GM18508 (cell line): ENCODE data around the gene TMEM200B.
"Not testable (repeated sequence)": the region's sequence is repeated elsewhere in the genome, so short reads cannot be mapped to it uniquely, and the experiment has no call there.

Source experiments
- ATAC-seq: cut with Tn5 transposase; IDR thresholded peaks from one replicate; pipeline ENCODE4 v1.9.1; 2021; ENCODE audit warnings: moderate number of reproducible peaks; ENCODE audit not compliant: insufficient read depth, unreplicated experiment

TMEM200B gene

DNA sequence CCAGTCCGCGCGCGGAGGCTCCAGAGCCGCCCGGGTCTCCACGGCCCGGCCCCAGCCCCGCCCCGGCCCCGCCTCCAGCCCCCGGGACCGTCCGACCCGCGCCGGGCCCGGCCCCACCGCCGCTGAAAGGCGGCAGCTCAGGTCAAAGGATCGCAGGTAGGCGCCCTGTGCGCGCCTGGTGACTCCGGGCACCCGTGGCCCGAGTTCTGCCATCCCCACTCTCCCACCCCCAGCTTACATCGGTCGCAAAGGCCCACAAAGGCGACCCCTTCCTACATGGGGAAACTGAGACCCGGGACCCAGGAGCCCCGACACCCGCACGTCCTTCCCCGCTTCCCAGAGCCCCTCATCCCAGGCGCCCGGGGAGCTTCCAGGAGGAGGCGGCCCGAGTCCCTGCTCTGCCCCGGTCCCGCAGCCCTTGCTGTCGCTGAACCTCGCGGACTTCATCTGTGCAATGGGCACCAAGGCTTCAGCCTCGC is at the start of gene TMEM200B:
Gene TMEM200B, minus strand, starts transcription at position 17 of the 479 bp plus-strand sequence. CDS start 2,075 bp downstream, outside the sequence.
- ATAC-seq: no peak

DNA sequence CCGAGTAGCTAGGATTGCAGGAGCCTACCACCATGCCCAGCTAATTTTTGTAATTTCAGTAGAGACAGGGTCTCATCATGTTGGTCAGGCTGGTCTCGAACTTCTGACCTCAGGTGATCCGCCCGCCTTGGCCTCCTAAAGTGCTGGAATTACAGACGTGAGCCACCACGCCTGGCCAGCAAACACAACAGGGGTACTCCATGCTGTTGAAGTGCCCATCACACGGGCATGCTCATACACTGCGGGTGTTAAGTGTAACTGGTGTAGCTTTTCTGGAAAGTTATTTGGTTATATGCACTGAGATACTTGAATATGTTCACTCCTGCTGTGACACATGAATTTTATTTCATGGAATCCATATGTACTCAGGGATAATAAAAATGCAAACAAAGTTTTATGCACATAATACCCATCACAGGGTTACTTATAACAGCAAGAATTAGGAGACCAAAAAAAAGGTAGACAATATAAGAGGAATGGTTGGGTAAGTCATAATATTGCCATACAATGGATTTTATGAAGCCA is 48.8 kb upstream of the TMEM200B start:
- ATAC-seq: no peak

DNA sequence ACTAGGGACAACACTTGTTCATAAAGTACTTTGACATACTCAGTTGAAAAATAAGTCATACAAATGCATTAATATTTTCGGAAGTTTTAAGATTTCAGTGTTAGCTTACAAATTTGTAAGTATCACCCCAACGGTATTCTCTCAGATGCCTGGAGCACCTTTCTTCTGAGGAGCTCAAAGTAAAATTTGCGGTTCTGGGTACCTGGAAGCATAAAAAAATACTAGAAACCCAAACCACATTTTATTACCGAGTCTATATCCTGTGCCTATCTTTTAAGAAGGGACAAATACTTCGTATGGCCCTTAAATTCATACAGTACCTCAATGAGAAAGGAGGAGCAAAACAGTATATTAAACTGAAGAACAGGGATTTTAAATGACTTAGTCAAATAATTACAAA is 47.8 kb upstream of the TMEM200B start:
- ATAC-seq: no peak

DNA sequence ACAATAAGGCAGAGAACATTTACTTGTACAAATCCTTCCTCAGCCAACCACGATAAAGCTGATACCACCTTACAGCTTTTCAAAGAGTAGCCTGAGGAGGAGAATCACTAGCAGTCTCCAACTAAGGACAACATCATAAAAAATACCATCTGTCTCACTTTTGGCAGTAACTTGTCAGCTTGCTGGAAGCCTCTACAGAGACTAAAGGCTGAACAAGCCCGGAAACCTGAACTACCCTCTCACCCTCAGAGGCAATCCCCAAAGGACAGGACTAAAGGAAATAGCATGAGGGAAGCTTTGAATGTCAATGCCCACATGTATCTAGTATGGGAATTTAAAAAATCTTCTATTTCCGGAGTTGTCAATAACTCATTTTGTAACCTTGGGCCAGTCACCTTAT is 47.4 kb upstream of the TMEM200B start:
- ATAC-seq: no peak

DNA sequence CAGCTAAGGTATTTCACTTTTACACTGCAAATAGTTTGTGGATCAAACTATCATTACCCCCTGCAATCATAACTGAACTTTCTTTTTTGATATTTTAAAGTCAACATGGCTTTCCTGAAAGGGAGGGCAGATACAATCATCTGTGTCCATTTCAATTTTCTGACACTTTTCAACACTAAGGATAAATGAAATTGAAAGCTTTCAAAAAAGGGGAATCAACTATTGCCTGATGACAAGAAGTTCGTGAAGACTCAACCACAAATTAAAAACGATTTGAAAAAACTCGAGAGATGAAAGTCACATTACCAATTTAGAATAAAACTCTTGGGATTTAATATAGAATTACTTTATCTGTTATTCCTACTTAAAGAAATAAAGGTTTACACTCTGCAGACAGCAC is 46.3 kb upstream of the TMEM200B start:
- no peak for ATAC-seq

- no peak for ATAC-seq
These were observed 44.2 kb upstream of the TMEM200B start for GRCh38 chr1:29167904-29168303.

- ATAC-seq: no peak
These were observed 42.7 kb upstream of the TMEM200B start for GRCh38 chr1:29166291-29166878.

DNA sequence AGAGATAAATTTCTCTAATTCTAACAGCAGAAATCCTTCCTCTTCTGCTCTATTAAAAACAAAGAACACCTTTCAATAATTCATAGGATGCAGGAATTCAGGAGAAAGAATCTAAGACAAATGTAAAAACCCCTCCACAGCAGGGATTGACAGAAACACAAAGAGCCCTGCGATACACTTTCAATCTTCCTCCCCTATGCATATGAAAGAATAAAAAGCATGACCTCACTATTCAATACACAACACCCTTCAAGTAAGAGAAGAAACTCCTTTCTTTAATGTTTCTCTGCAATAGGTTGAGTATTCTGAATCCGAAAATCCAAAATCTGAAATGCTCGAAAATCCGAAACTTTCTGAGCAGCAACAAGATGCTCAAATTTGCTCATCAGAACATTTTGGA is 40.9 kb upstream of the TMEM200B start:
- ATAC-seq: no peak

DNA sequence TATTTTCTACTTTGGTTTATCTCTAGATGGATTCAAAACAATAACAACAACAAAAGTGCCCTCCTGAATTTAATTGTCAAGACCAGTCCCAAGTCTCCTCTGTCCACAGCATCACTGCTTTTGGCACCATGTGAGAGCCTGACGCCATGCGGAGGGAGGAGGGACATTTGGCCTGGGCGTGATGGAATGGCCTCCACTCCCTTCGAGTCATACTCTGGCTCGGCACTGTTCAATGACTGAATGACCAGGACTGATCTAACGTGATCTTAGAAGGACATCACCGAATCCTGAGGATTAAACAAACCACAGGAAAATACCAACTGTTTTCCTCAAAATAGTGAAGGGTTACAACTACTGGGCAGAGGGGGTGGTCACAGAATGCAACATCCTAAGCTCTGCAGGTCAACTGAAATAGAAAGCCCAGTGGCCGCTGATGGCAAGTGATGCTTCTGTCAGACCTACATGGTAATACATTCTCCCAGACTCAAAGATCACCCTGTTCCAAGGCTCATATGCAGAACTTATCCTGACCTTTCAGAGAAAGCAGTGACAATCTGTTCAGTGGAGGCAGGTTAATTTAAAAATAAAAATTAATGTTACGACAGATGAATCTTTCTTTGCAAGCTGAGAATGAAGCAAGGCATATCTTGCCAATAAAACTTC is 38.9 kb upstream of the TMEM200B start:
- ATAC-seq: no peak

DNA sequence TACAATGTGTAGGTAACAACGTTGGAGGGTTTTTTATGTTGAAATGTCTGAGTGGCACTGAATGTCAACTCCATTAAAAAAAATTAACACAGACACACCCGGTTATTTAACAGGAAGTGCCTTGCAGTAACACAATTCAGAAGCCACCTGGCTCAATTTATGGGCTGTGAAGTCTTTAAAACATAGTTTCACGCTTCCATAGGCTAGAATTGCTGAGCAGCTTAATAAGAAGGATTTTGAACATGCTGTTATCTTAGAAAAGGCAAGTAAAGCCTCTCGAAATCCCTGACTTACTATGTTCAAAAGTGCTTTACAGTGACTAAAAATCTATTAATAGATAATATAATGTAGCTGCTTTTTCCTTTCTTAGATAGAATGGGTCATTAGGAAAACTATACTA is 38.3 kb upstream of the TMEM200B start:
- no peak for ATAC-seq

DNA sequence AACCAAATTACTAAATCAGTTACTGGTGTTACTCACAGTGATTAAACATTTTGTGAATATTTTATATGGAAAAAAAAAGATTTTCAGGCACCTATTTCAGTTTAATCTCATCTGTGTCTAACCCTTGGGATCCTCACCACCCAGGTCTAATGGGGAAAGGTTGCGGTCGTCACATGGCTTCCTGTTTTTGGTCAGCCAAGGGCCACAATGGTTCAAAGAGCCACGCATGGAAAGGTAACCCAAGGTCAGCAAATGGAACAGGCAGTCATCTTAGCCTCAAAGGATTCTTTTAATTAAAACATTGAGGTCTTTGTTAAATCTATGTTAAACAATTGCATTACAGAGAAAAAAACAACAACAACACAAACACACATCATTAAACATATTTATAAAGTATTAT is 36.1 kb upstream of the TMEM200B start:
- no peak for ATAC-seq

GRCh38 chr1:29157269-29157601 is 33.5 kb upstream of the TMEM200B start:
- ATAC-seq: no peak

DNA sequence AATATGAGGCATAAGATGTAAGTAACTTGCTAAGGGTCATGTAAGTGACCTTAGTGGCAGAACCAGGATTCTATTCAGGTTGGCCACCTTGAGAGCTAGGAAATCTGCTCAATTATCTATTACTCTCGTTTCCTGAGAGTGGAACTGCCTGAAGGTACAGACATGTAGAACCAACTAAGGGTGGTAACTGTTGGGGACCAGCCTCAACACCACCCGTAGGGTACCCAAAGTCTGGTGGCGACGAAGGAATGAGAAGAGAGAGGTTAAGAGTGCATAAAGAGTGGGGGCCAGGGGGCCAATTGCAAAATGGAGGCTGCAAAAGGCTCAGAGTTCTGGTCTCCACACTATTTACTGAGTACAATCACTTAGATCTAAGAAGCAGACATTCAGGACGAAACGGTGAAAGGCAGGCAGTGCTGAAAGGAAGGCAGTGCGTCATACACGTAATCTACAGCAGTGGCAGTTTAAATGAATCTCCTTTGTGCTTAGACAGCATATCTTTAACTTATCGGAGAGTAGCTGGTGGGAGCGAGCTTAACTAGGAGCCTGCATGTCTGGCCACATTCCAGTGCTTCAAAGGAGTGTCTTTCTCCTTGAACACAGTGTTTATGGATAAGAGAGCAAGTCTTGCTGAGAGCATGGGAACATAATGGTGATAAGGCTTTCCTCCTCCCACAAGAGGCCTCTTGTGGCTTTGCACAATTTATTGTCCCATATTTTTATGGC is 33.0 kb upstream of the TMEM200B start:
- ATAC-seq: no peak

DNA sequence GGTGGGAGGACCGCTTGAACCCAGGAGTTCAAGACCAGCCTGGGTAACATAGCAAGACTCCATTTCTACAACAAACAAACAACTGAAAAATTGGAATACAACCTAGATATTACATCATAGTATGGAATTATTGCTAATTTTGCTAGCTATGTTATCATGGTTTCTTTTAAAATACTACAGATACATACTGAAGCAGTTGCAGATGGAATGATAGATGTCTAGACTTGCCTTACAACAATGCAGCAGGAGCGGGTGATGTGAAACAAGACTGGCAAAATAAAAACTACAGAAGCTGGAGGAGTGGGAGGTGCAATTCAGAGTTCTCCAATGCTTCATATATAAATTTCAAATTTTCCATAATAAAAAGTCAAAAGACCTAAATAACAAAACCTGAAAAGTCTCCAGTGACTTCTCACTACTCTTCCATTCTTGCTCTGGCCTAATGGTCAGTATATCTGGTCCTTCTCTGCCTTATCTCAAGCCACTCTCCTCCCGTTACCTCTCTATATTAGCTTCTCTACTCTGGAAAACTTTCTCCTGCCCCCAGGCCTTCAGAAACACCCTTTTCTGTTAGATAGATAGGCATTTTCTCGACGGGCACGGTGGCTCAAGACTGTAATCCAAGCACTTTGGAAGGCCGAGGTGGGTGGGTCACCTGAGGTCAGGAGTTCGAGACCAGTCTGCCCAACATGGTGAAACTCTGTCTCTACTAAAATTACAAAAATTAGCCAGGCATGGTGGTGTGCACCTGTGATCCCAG is 28.5 kb upstream of the TMEM200B start:
- ATAC-seq: no peak

GRCh38 chr1:29150346-29150745 is 26.6 kb upstream of the TMEM200B start:
- ATAC-seq: not testable (repeated sequence)

- no peak for ATAC-seq
These were observed 25.2 kb upstream of the TMEM200B start for GRCh38 chr1:29148656-29149491.

GRCh38 chr1:29145739-29146437 is 22.2 kb upstream of the TMEM200B start:
- ATAC-seq: no peak

DNA sequence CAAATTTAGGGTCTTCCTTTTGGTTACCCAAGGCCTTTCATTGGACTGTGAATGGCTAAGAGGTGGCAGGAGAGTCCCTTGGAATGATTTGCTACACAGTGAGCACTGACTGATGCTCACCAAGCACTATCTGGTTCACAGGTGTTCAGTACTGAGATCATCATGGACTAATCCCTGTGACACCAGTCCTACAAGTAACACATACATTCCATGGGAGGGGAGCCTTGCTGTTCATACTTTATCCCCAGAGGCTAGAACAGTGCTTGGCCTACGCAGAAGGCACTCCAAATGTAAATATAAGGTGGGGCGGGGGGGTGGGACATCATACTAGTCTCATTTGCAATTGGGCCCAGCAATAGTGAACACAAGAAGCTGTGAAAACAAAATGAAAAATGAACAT is 20.5 kb upstream of the TMEM200B start:
- no peak for ATAC-seq

DNA sequence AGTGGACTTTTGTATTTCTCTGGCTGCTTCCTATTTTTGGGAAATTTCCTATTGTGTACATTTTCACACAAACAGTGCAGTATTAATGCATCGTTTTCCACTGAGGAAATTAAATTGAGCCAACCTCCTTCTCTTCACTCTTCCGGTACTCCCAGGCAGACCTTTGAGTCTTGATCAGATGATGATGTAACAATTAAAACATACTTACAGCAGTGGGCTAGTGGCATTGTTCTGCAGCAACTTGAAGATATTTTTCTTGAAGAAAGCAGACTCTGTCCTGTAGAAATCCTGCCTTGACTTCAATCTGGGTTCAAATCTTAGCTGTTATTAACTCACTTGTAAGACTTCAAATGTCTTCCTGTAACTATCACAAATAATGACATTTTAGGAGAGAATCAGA is 19.0 kb upstream of the TMEM200B start:
- ATAC-seq: no peak
